Neuronal stem cell (in vitro differentiated cells): ENCODE results near the gene TBC1D22A.

Source experiments
- DNase-seq: peaks from one replicate; pipeline ENCODE4 v3.0.0-alpha.2; 2013; ENCODE audit warnings: low spot score
- H2AFZ ChIP-seq: one replicate; pipeline ENCODE4 v1.6.1; 2013; ENCODE audit warnings: mild to moderate bottlenecking, low read length, inconsistent platforms
- H2AK5ac ChIP-seq: 2 replicates; pipeline ENCODE4 v1.6.1; 2013; ENCODE audit warnings: low read depth, mild to moderate bottlenecking, inconsistent platforms, low read length, moderate library complexity, mixed read lengths
- H2BK120ac ChIP-seq: 2 replicates; pipeline ENCODE4 v1.6.1; 2013; ENCODE audit warnings: low read depth, mild to moderate bottlenecking, inconsistent platforms, low read length, moderate library complexity, mixed read lengths
- H2BK12ac ChIP-seq: one replicate; pipeline ENCODE4 v1.6.1; 2013; ENCODE audit warnings: low read length, inconsistent platforms
- H2BK15ac ChIP-seq: 2 replicates; pipeline ENCODE4 v1.6.1; 2013; ENCODE audit warnings: mild to moderate bottlenecking, low read length, inconsistent platforms, mixed read lengths
- H2BK5ac ChIP-seq: one replicate; pipeline ENCODE4 v1.6.1; 2013; ENCODE audit warnings: inconsistent platforms, mild to moderate bottlenecking, low read length, moderate library complexity
- H3K14ac ChIP-seq: one replicate; pipeline ENCODE4 v1.6.1; 2013; ENCODE audit warnings: low read length, inconsistent platforms
- H3K18ac ChIP-seq: 2 replicates; pipeline ENCODE4 v1.6.1; 2013; ENCODE audit warnings: low read length, inconsistent platforms
- H3K23ac ChIP-seq: 2 replicates; pipeline ENCODE4 v1.6.1; 2013; ENCODE audit warnings: low read depth, mild to moderate bottlenecking, mixed read lengths, low read length, inconsistent platforms; ENCODE audit not compliant: poor library complexity
- H3K27ac ChIP-seq: replicated peaks from 3 replicates; pipeline ENCODE4 v1.5.1; 2013; ENCODE audit warnings: low read length, inconsistent platforms
- H3K27me3 ChIP-seq, 3 experiments: 2 replicates each; pipeline ENCODE4 v1.6.1; 2013; ENCODE audit warnings: low read length in 3 of 3, mild to moderate bottlenecking in 2 of 3, inconsistent platforms in 1 of 3, low read depth in 1 of 3, mixed read lengths in 1 of 3, moderate library complexity in 1 of 3; ENCODE audit not compliant: control insufficient read depth in 3 of 3, insufficient read depth in 3 of 3
- H3K36me3 ChIP-seq, 2 donors: replicated peaks in 1 of 2; 2 replicates each; pipeline ENCODE4 v1.6.1; 2013; ENCODE audit warnings: low read length in 2 of 2; ENCODE audit not compliant: control insufficient read depth in 2 of 2, insufficient read depth in 2 of 2
- H3K4ac ChIP-seq: 2 replicates; pipeline ENCODE4 v1.6.1; 2013; ENCODE audit warnings: inconsistent platforms, mild to moderate bottlenecking, low read length, moderate library complexity
- H3K4me1 ChIP-seq, 2 donors: 1 replicate in 1 of 2; 2 replicates in 1 of 2; pipeline ENCODE4 v1.6.1; 2013; ENCODE audit warnings: low read length in 2 of 2, low read depth in 1 of 2; ENCODE audit not compliant: control insufficient read depth in 2 of 2, insufficient read depth in 1 of 2
- H3K4me2 ChIP-seq: one replicate; pipeline ENCODE4 v1.6.1; 2013; ENCODE audit warnings: mild to moderate bottlenecking, low read length, inconsistent platforms; ENCODE audit not compliant: insufficient read depth, poor library complexity, severe bottlenecking
- H3K4me3 ChIP-seq, 2 donors: 2 replicates each; pipeline ENCODE4 v1.5.1; 2013; ENCODE audit warnings: low read length in 2 of 2, mild to moderate bottlenecking in 2 of 2, inconsistent platforms in 1 of 2, moderate library complexity in 1 of 2
- H3K79me1 ChIP-seq: one replicate; pipeline ENCODE4 v1.6.1; 2013; ENCODE audit warnings: low read depth, mild to moderate bottlenecking, inconsistent platforms, low read length, moderate library complexity
- H3K9ac ChIP-seq: one replicate; pipeline ENCODE4 v1.6.1; 2013; ENCODE audit warnings: mild to moderate bottlenecking, low read depth, low read length, inconsistent platforms; ENCODE audit not compliant: poor library complexity
- H3K9me3 ChIP-seq, 2 donors: replicated peaks in 1 of 2; 2 replicates each; pipeline versions ENCODE3 to v1.6.1; 2013; ENCODE audit warnings: low read length in 2 of 2, mild to moderate bottlenecking in 2 of 2, inconsistent platforms in 1 of 2, low read depth in 1 of 2, mixed read lengths in 1 of 2, moderate library complexity in 1 of 2; ENCODE audit not compliant: control insufficient read depth in 2 of 2, insufficient read depth in 1 of 2
- H4K8ac ChIP-seq: one replicate; pipeline ENCODE4 v1.6.1; 2013; ENCODE audit warnings: low read depth, mild to moderate bottlenecking, inconsistent platforms, low read length, moderate library complexity
- H4K91ac ChIP-seq: one replicate; pipeline ENCODE4 v1.6.1; 2013; ENCODE audit warnings: low read length, low read depth, mild to moderate bottlenecking, inconsistent platforms; ENCODE audit not compliant: poor library complexity
- WGBS, 2 donors: extraction: QIAGEN DNeasy Blood & Tissue Kit; methylation state at CpG; one replicate each; pipeline ENCODE4 v1.1.7; 2013; ENCODE audit warnings: missing lambda C conversion rate in 2 of 2, mixed read lengths in 1 of 2; ENCODE audit not compliant: insufficient read length in 2 of 2, insufficient replicate concordance in 1 of 2; ENCODE audit errors: extremely low coverage in 2 of 2; 5-methylcytosine and 5-hydroxymethylcytosine counted together

TBC1D22A gene

DNA sequence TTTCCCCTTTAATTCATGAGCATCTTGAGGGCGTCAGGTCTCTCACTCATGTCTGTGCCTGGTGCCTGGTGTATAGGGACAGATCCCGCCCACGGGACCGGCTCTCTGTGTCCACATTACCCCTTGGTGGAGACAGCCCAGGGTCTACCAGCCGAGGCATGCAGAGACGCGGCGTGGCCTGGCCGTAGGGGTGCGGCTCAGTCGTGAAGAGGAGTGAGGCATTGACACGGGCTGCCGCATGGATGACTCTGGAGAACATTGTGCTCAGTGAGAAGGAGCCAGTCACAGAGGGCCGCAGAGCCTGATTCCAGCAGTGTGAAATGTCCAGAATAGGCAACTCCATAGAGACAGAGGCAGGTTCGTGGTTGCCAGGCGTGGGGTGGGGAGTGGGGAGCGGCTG lies 209.8 kb downstream of the TBC1D22A start:
- Histone ChIP-seq H3K18ac (no peak overlapping the region), H3K4me3 (no peak overlapping the region), H3K4me2 (no peak overlapping the region), H2BK12ac (no peak overlapping the region), H3K27me3 (no peaks in the 10 kb centered on the region), H3K9ac (peak overlapping the region; percentile 17), H3K23ac (peak overlapping the region; percentile 3), H3K9me3 (no peaks in the 10 kb centered on the region), H3K4me1 (peaks cover 6 to 12% of the 10 kb centered on the region in 2 donors), H3K14ac (no peak overlapping the region), H2AK5ac (peak overlapping the region; percentile 61), H2BK15ac (no peak overlapping the region), H3K4ac (no peak overlapping the region), H3K79me1 (no peaks in the 10 kb centered on the region), H3K36me3 (peaks cover 0 to 7% of the 10 kb centered on the region in 2 donors), H4K8ac (no peak overlapping the region), H2AFZ (no peak overlapping the region), H3K27ac (no peak overlapping the region), H2BK5ac (no peak overlapping the region), H4K91ac (no peak overlapping the region), H2BK120ac (no peak overlapping the region)
- no peak for DNase-seq
- no CpG with 5 or more reads among the region's 17 CpGs for WGBS, 2 donors

GRCh38 chr22:46972901-46973831 lies 210.7 kb downstream of the TBC1D22A start:
- no peak overlapping the region for H2AFZ ChIP-seq
- H4K91ac ChIP-seq = no peak overlapping the region
- H3K79me1 ChIP-seq = no peaks in the 10 kb centered on the region
- H3K4me2 ChIP-seq = no peak overlapping the region
- peak overlapping the region; percentile 9 for H3K9ac ChIP-seq
- H3K9me3 ChIP-seq = no peaks in the 10 kb centered on the region
- no peak overlapping the region for H2BK15ac ChIP-seq
- H3K14ac ChIP-seq = no peak overlapping the region
- H3K36me3 ChIP-seq = peaks cover 0 to 9% of the 10 kb centered on the region in 2 donors
- no peaks in the 10 kb centered on the region for H3K27me3 ChIP-seq
- peak overlapping the region; percentile 4 for H2BK5ac ChIP-seq
- no peak overlapping the region for H2BK120ac ChIP-seq
- H3K4me3 ChIP-seq = no peak overlapping the region
- H2AK5ac ChIP-seq = no peak overlapping the region
- peak overlapping the region; percentile 29 for H3K23ac ChIP-seq
- no peak overlapping the region for H3K18ac ChIP-seq
- WGBS, 2 donors = no CpG with 5 or more reads among the region's 32 CpGs
- no peak overlapping the region for H3K4ac ChIP-seq
- H4K8ac ChIP-seq = no peak overlapping the region
- DNase-seq = no peak
- H3K4me1 ChIP-seq = peaks cover 6 to 12% of the 10 kb centered on the region in 2 donors
- H2BK12ac ChIP-seq = no peak overlapping the region
- no peak overlapping the region for H3K27ac ChIP-seq

DNA sequence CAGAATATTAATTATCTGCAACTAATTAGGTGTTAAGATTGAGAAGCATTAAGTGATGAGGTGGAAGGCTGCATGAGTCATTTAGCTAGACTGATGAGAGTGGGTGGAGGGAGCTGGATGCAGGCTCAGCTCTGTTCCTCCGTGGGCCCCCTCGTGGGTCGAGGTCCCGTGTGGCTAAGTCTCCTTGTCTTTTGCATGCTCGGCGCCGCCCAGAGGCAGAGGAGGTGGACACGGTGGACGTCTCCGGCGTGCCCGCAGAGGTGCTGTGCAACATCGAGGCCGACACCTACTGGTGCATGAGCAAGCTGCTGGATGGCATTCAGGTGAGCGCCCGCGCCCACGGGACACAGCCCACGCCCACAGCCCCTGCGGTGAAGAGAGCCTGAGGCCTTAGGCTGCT lies 211.6 kb downstream of the TBC1D22A start:
- Histone ChIP-seq H3K23ac (peak overlapping the region; percentile 61), H3K14ac (no peak overlapping the region), H2BK12ac (no peak overlapping the region), H3K27me3 (no peaks in the 10 kb centered on the region), H3K18ac (peak overlapping the region; percentile 49), H4K8ac (no peak overlapping the region), H3K4me2 (no peak overlapping the region), H3K36me3 (peaks cover 0 to 9% of the 10 kb centered on the region in 2 donors), H3K4me1 (peaks cover 6 to 12% of the 10 kb centered on the region in 2 donors), H2AFZ (no peak overlapping the region), H3K4ac (no peak overlapping the region), H3K79me1 (no peaks in the 10 kb centered on the region), H2BK120ac (no peak overlapping the region), H3K9me3 (no peaks in the 10 kb centered on the region), H3K9ac (peak overlapping the region; percentile 10), H2AK5ac (no peak overlapping the region), H2BK5ac (no peak overlapping the region), H4K91ac (no peak overlapping the region), H3K27ac (no peak overlapping the region), H3K4me3 (no peak overlapping the region), H2BK15ac (no peak overlapping the region)
- DNase-seq = no peak
- no CpG with 5 or more reads among the region's 20 CpGs for WGBS, 2 donors
